Neural progenitor cell (in vitro differentiated cells): ENCODE results near the gene ZCCHC14. TPM values are rescaled to one million over a fixed set of nuclear protein-coding genes. Genes with fewer than 3 reads are reported as not detected.

ENCODE experiments used
- DNase-seq: peaks from one replicate; pipeline ENCODE4 v3.0.0-alpha.2; 2016; ENCODE audit warnings: low spot score
- H2AFZ ChIP-seq: fragments of 200-600 bp; sonication (generic); replicated peaks from 2 replicates; pipeline ENCODE4 v1.6.1; 2016; ENCODE audit warnings: antibody characterized with exemption
- H3F3A ChIP-seq: fragments of 200-600 bp; sonication (generic); 2 replicates; pipeline ENCODE4 v1.6.1; 2016; ENCODE audit warnings: antibody characterized with exemption, low read depth
- H3K27ac ChIP-seq: fragments of 200-600 bp; sonication (generic); 2 replicates; pipeline ENCODE4 v1.5.1; 2016; ENCODE audit warnings: mild to moderate bottlenecking
- H3K27me3 ChIP-seq: fragments of 200-600 bp; sonication (generic); 2 replicates; pipeline ENCODE4 v1.6.1; 2016; ENCODE audit warnings: mild to moderate bottlenecking, moderate library complexity
- H3K36me3 ChIP-seq: fragments of 200-600 bp; sonication (generic); 2 replicates; pipeline ENCODE4 v1.5.1; 2016
- H3K4me1 ChIP-seq: fragments of 200-600 bp; sonication (generic); 2 replicates; pipeline ENCODE4 v1.6.1; 2016; ENCODE audit warnings: mixed run types
- H3K4me2 ChIP-seq: fragments of 200-600 bp; sonication (generic); 2 replicates; pipeline ENCODE4 v1.6.1; 2016
- H3K4me3 ChIP-seq: fragments of 200-600 bp; sonication (generic); 2 replicates; pipeline ENCODE4 v1.5.1; 2016
- H3K79me2 ChIP-seq: fragments of 200-600 bp; sonication (generic); 2 replicates; pipeline ENCODE4 v1.6.1; 2016; ENCODE audit warnings: low read depth
- H3K9ac ChIP-seq: fragments of 200-600 bp; sonication (generic); 2 replicates; pipeline ENCODE4 v1.6.1; 2016
- H3K9me3 ChIP-seq: fragments of 200-600 bp; sonication (generic); 2 replicates; pipeline ENCODE4 v1.5.1; 2016; ENCODE audit warnings: low read depth
- H4K20me1 ChIP-seq: fragments of 200-600 bp; sonication (generic); 2 replicates; pipeline ENCODE4 v1.6.1; 2016; ENCODE audit warnings: low read depth
- H3K27ac Mint-ChIP-seq: 3 replicates; pipeline ENCODE4 v1.8.0; 2021; ENCODE audit warnings: mixed read lengths
- H3K27me3 Mint-ChIP-seq: 2 replicates; pipeline ENCODE4 v1.8.0; 2022; ENCODE audit warnings: low read depth, mild to moderate bottlenecking, inconsistent platforms, moderate library complexity, mixed read lengths; ENCODE audit not compliant: insufficient read depth
- H3K36me3 Mint-ChIP-seq: 3 replicates; pipeline ENCODE4 v1.8.0; 2021; ENCODE audit warnings: mixed read lengths
- H3K4me1 Mint-ChIP-seq: 3 replicates; pipeline ENCODE4 v1.8.0; 2021; ENCODE audit warnings: mixed read lengths
- H3K4me3 Mint-ChIP-seq: 3 replicates; pipeline ENCODE4 v1.8.0; 2021; ENCODE audit warnings: mild to moderate bottlenecking, moderate library complexity, mixed read lengths
- H3K9me3 Mint-ChIP-seq: 3 replicates; pipeline ENCODE4 v1.8.0; 2020; ENCODE audit warnings: mixed read lengths
- EZH2 ChIP-seq: fragments of 200-600 bp; sonication (generic); IDR thresholded peaks from 2 replicates; pipeline ENCODE4 v1.6.1; 2017; ENCODE audit warnings: antibody characterized with exemption, mild to moderate bottlenecking, moderate library complexity
- EZH2phosphoT487 ChIP-seq: fragments of 200-600 bp; sonication (generic); IDR thresholded peaks from 2 replicates; pipeline ENCODE4 v1.6.1; 2017; ENCODE audit warnings: antibody characterized with exemption
- total RNA-seq: library from RNA; depleted of rRNA; stranded (reverse); fragments of >200 nt; gene quantifications from 2 replicates; pipeline ENCODE4 v1.2.3, GENCODE V29; 2015; ENCODE audit warnings: low replicate concordance
- TF ChIP-seq, protein P1 (sequence below): fragments of 200-600 bp; sonication (generic); IDR thresholded peaks from 2 replicates; pipeline ENCODE4 v1.5.1; 2017; ENCODE audit warnings: antibody characterized with exemption, mild to moderate bottlenecking

ZCCHC14 gene
- total RNA-seq, 1 donor from 2014 or later = 10.3 TPM

- no peak overlapping the region for H3K9ac ChIP-seq
- H3K9me3 ChIP-seq = no peaks in the 10 kb centered on the region
- Mint-ChIP-seq H3K4me3 (no peak overlapping the region), H3K27me3 (peaks cover 10% of the 10 kb centered on the region), H3K27ac (no peak overlapping the region), H3K4me1 (no peaks in the 10 kb centered on the region), H3K36me3 (peaks cover 2% of the 10 kb centered on the region), H3K9me3 (peaks cover 8% of the 10 kb centered on the region)
- TF ChIP-seq EZH2phosphoT487 (no peak), EZH2 (no peak)
- TF ChIP-seq, protein P1, sequence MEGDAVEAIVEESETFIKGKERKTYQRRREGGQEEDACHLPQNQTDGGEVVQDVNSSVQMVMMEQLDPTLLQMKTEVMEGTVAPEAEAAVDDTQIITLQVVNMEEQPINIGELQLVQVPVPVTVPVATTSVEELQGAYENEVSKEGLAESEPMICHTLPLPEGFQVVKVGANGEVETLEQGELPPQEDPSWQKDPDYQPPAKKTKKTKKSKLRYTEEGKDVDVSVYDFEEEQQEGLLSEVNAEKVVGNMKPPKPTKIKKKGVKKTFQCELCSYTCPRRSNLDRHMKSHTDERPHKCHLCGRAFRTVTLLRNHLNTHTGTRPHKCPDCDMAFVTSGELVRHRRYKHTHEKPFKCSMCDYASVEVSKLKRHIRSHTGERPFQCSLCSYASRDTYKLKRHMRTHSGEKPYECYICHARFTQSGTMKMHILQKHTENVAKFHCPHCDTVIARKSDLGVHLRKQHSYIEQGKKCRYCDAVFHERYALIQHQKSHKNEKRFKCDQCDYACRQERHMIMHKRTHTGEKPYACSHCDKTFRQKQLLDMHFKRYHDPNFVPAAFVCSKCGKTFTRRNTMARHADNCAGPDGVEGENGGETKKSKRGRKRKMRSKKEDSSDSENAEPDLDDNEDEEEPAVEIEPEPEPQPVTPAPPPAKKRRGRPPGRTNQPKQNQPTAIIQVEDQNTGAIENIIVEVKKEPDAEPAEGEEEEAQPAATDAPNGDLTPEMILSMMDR = no peak
- H3K4me2 ChIP-seq = no peak overlapping the region
- DNase-seq = no peak
- H4K20me1 ChIP-seq = no peaks in the 10 kb centered on the region
- H3K4me3 ChIP-seq = no peak overlapping the region
- H3K36me3 ChIP-seq = no peaks in the 10 kb centered on the region
- no peaks in the 10 kb centered on the region for H3K79me2 ChIP-seq
- H3K4me1 ChIP-seq = no peaks in the 10 kb centered on the region
- H3F3A ChIP-seq = no peaks in the 10 kb centered on the region
- H3K27ac ChIP-seq = no peak overlapping the region
- no peaks in the 10 kb centered on the region for H3K27me3 ChIP-seq
- H2AFZ ChIP-seq = no peak overlapping the region
Observed at GRCh38 chr16:87527055-87527724, 34.4 kb upstream of the ZCCHC14 start.

GRCh38 chr16:87526238-87526947 is 33.6 kb upstream of the ZCCHC14 start:
- Histone ChIP-seq H2AFZ (no peak overlapping the region), H3K36me3 (no peaks in the 10 kb centered on the region), H3K4me1 (no peaks in the 10 kb centered on the region), H3F3A (no peaks in the 10 kb centered on the region), H3K27me3 (no peaks in the 10 kb centered on the region), H3K4me3 (no peak overlapping the region), H3K4me2 (no peak overlapping the region), H4K20me1 (no peaks in the 10 kb centered on the region), H3K9me3 (no peaks in the 10 kb centered on the region), H3K79me2 (no peaks in the 10 kb centered on the region), H3K27ac (no peak overlapping the region), H3K9ac (no peak overlapping the region)
- peaks cover 11% of the 10 kb centered on the region for H3K9me3 Mint-ChIP-seq
- DNase-seq = no peak
- peaks cover 2% of the 10 kb centered on the region for H3K36me3 Mint-ChIP-seq
- no peaks in the 10 kb centered on the region for H3K4me1 Mint-ChIP-seq
- H3K4me3 Mint-ChIP-seq = no peak overlapping the region
- H3K27ac Mint-ChIP-seq = no peak overlapping the region
- H3K27me3 Mint-ChIP-seq = peaks cover 10% of the 10 kb centered on the region
- TF ChIP-seq EZH2 (no peak), EZH2phosphoT487 (no peak)
- TF ChIP-seq, protein P1 = no peak

GRCh38 chr16:87525352-87525751 is 32.5 kb upstream of the ZCCHC14 start:
- DNase-seq = no peak
- Histone ChIP-seq H3K9me3 (no peaks in the 10 kb centered on the region), H3K27ac (no peak overlapping the region), H3K4me1 (no peaks in the 10 kb centered on the region), H3F3A (no peaks in the 10 kb centered on the region), H2AFZ (no peak overlapping the region), H3K9ac (no peak overlapping the region), H3K27me3 (no peaks in the 10 kb centered on the region), H4K20me1 (no peaks in the 10 kb centered on the region), H3K36me3 (no peaks in the 10 kb centered on the region), H3K79me2 (no peaks in the 10 kb centered on the region), H3K4me3 (no peak overlapping the region), H3K4me2 (no peak overlapping the region)
- Mint-ChIP-seq H3K27ac (no peak overlapping the region), H3K36me3 (peaks cover 2% of the 10 kb centered on the region), H3K4me3 (no peak overlapping the region), H3K4me1 (no peaks in the 10 kb centered on the region), H3K9me3 (peaks cover 11% of the 10 kb centered on the region), H3K27me3 (peaks cover 10% of the 10 kb centered on the region)
- TF ChIP-seq EZH2 (no peak), EZH2phosphoT487 (no peak)
- TF ChIP-seq, protein P1 = no peak
